GM21367 (cell line): ENCODE data around the gene STPG4.
"Not testable (repeated sequence)": the region's sequence is repeated elsewhere in the genome, so short reads cannot be mapped to it uniquely, and the experiment has no call there.

Experiments
- ATAC-seq: cut with Tn5 transposase; IDR thresholded peaks from one replicate; pipeline ENCODE4 v1.9.1; 2021; ENCODE audit not compliant: unreplicated experiment

Gene STPG4

GRCh38 chr2:47173986-47174732 is 19.1 kb upstream of the STPG4 start:
- no peak for ATAC-seq

GRCh38 chr2:47172922-47173695 is 18.0 kb upstream of the STPG4 start:
- no peak for ATAC-seq

GRCh38 chr2:47172156-47172921 is 17.2 kb upstream of the STPG4 start:
- ATAC-seq: no peak

- no peak for ATAC-seq
These were observed 14.7 kb upstream of the STPG4 start for GRCh38 chr2:47169784-47170183.

GRCh38 chr2:47168895-47169294 is 13.8 kb upstream of the STPG4 start:
- ATAC-seq: not testable (repeated sequence)

- ATAC-seq: no peak
These were observed 12.0 kb upstream of the STPG4 start for GRCh38 chr2:47167149-47167548.

GRCh38 chr2:47165001-47165555 is 10.0 kb upstream of the STPG4 start:
- no peak for ATAC-seq

GRCh38 chr2:47162780-47163179 is 7.7 kb upstream of the STPG4 start:
- ATAC-seq: no peak

- no peak for ATAC-seq
These were observed 6.4 kb upstream of the STPG4 start for GRCh38 chr2:47161475-47161874.

- ATAC-seq: no peak
These were observed 5.6 kb upstream of the STPG4 start for GRCh38 chr2:47160660-47161059.

GRCh38 chr2:47160211-47160610 is 5.1 kb upstream of the STPG4 start:
- no peak for ATAC-seq

GRCh38 chr2:47159627-47160026 is 4.5 kb upstream of the STPG4 start:
- no peak for ATAC-seq

- ATAC-seq: no peak
These were observed 3.5 kb upstream of the STPG4 start for GRCh38 chr2:47158576-47158975.

- ATAC-seq: no peak
These were observed 2.3 kb downstream of the STPG4 start for GRCh38 chr2:47152803-47153202.

GRCh38 chr2:47150175-47150574 is 4.9 kb downstream of the STPG4 start:
- no peak for ATAC-seq

- ATAC-seq: no peak
These were observed 8.1 kb downstream of the STPG4 start for GRCh38 chr2:47147021-47147420.

- no peak for ATAC-seq
These were observed 9.6 kb downstream of the STPG4 start for GRCh38 chr2:47145466-47145865.

GRCh38 chr2:47141520-47141919 is 13.6 kb downstream of the STPG4 start:
- no peak for ATAC-seq

GRCh38 chr2:47134386-47135090 is 20.6 kb downstream of the STPG4 start:
- no peak for ATAC-seq

- no peak for ATAC-seq
These were observed 22.1 kb downstream of the STPG4 start for GRCh38 chr2:47133046-47133445.

- no peak for ATAC-seq
These were observed 25.9 kb downstream of the STPG4 start for GRCh38 chr2:47129191-47129706.
